SU-DHL-6 (cell line): ENCODE data around the gene GPRIN3.

Experiments used
- EZH2phosphoT487 ChIP-seq: fragments of 200-600 bp; sonication (generic), shearing (Covaris generic); conservative IDR thresholded peaks from 2 replicates; pipeline ENCODE4 v1.6.1; 2018; ENCODE audit warnings: mild to moderate bottlenecking, antibody characterized with exemption, low read length, moderate library complexity, mixed read lengths
- TF ChIP-seq, protein P1 (sequence below): fragments of 200-600 bp; sonication (generic); IDR thresholded peaks from one replicate; pipeline ENCODE4 v1.5.1; 2017; ENCODE audit warnings: antibody characterized with exemption, mild to moderate bottlenecking, low read length, moderate library complexity; ENCODE audit not compliant: insufficient read depth, poor library complexity, severe bottlenecking

DNA sequence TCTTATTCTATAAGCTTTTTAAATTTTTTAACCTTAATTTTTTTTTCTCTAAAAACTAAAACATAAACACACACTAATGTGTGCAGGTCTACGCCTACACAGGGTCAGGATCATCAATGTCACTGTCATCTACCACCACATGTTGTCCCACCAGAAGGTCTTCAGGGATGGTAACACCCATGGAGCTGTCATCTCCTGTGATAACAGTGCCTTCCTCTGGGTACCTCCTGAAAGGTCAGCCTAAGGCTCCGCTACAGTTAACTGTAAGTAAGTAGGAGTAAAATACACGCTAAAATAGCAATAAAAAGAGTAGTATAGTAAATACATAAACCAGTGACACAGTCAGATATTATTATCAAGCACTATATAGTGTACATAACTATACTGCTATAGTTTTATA, 45.9 kb upstream of the GPRIN3 start:
- TF ChIP-seq, protein P1, sequence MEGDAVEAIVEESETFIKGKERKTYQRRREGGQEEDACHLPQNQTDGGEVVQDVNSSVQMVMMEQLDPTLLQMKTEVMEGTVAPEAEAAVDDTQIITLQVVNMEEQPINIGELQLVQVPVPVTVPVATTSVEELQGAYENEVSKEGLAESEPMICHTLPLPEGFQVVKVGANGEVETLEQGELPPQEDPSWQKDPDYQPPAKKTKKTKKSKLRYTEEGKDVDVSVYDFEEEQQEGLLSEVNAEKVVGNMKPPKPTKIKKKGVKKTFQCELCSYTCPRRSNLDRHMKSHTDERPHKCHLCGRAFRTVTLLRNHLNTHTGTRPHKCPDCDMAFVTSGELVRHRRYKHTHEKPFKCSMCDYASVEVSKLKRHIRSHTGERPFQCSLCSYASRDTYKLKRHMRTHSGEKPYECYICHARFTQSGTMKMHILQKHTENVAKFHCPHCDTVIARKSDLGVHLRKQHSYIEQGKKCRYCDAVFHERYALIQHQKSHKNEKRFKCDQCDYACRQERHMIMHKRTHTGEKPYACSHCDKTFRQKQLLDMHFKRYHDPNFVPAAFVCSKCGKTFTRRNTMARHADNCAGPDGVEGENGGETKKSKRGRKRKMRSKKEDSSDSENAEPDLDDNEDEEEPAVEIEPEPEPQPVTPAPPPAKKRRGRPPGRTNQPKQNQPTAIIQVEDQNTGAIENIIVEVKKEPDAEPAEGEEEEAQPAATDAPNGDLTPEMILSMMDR = no peak
- no peak for TF ChIP-seq EZH2phosphoT487
